HG03060 (cell line): ENCODE measurements around the gene GFAP.

Experiments
- ATAC-seq: cut with Tn5 transposase; IDR thresholded peaks from one replicate; pipeline ENCODE4 v1.9.1; 2021; ENCODE audit warnings: low read depth, moderate number of reproducible peaks; ENCODE audit not compliant: unreplicated experiment

GFAP gene

GRCh38 chr17:44867841-44868240 is 47.5 kb downstream of the GFAP start:
- ATAC-seq = no peak

- ATAC-seq = no peak
Observed at GRCh38 chr17:44865931-44866330, 49.4 kb downstream of the GFAP start.

GRCh38 chr17:44865231-44865660 is 50.1 kb downstream of the GFAP start:
- ATAC-seq = no peak

GRCh38 chr17:44864831-44865230 is 50.5 kb downstream of the GFAP start:
- ATAC-seq = no peak

- no peak for ATAC-seq
Observed at GRCh38 chr17:44863061-44863918, 52.0 kb downstream of the GFAP start.

DNA sequence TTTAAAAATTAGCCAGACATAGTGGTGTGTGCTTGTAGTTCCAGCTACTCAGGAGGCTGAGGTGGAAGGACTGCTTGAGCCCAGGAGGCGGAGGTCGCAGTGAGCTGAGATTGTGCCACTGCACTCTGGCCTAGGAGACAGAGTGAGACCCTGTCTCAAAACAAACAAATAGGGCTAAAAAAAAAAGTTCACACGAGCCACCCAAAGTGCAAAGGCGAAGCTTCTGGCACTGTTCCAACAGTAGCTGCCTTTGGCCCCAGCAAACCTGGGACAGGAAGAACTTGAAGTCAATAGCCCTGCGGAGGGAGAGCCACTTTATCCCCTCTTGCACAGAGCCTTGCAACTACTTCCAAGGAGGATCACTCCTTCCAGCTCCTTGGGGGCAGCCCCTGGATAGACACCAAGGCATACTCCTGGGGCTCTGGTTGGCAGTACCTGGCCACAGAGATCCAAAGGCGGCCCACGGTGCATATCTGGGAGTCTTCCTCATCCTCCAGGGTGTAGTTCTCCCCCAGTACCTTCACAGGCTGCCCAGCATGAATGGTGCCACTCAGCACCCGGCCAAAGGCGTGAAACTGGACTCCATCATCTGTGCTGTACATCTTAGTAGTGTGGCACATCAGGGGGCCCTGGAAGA is 52.9 kb downstream of the GFAP start:
- ATAC-seq = no peak

DNA sequence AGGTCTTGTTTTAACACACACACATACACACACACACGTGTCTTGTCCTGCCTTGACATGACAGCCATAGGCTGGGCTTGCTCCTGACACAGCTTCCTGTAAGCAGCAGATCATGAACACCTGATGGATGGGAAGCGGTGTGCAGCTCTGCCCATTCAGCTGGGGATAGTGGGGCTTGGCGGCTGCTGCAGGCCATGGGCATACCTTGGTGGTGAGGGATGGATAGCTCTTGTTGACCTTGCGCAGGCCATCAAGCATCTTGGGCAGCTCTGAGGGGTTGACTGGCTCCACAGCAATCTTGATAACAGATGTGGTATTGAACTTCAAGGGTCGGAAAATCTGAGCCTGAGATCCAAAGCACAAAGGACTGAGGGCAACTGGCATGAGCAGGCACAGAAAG is 55.6 kb downstream of the GFAP start:
- no peak for ATAC-seq

- ATAC-seq = no peak
Observed at GRCh38 chr17:44854192-44854591, 61.1 kb downstream of the GFAP start.
